Measurements from ENCODE around the gene LCE3E. TPM values are rescaled to one million over a fixed set of nuclear protein-coding genes. Genes with fewer than 3 reads are reported as not detected.

The LCE3E gene
- total RNA-seq, 2 experiments from 2014 or later = not detected

- Mint-ChIP-seq H3K36me3 (no peaks in the 10 kb centered on the region), H3K9me3 (ENCODE audit: low read depth) (no peaks in the 10 kb centered on the region), H3K27ac (no peak overlapping the region), H3K27me3 (peaks cover 15% of the 10 kb centered on the region), H3K4me3 (no peak overlapping the region), H3K4me1 (no peaks in the 10 kb centered on the region)
- CTCF ChIA-PET = no interaction called here
- ATAC-seq (no peak), DNase-seq (no peak)
These were observed 26.7 kb downstream of the LCE3E start for GRCh38 chr1:152539901-152540300.

DNA sequence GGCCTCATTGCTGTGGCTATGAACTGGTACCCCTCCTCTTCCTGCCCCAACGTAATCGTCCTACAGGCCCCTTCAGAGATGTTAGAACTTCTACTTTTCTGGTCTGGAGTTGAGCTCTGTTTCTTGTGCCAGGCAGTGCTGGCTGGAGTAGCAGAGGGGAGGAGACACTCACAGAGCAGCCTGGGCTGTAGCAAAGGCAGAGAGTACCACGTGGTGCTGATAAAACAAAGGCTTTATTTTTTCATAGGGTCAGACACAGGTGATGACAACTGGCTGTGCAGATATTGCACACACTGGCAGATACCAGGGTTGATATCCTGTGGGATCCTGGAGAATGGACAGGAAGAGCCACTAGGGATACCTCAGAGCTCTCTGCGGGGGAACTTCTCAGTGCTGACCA lies 29.1 kb downstream of the LCE3E start:
- Mint-ChIP-seq H3K9me3 (ENCODE audit: low read depth) (no peaks in the 10 kb centered on the region), H3K27ac (no peak overlapping the region), H3K4me1 (no peaks in the 10 kb centered on the region), H3K4me3 (no peak overlapping the region), H3K27me3 (peaks cover 17% of the 10 kb centered on the region), H3K36me3 (no peaks in the 10 kb centered on the region)
- CTCF ChIA-PET = no interaction called here
- DNase-seq = no peak
- ATAC-seq = no peak

- no peaks in the 10 kb centered on the region for H3K9me3 Mint-ChIP-seq (ENCODE audit: low read depth)
- CTCF ChIA-PET = no interaction called here
- no peaks in the 10 kb centered on the region for H3K4me1 Mint-ChIP-seq
- H3K4me3 Mint-ChIP-seq = no peak overlapping the region
- DNase-seq (no peak), ATAC-seq (no peak)
- H3K36me3 Mint-ChIP-seq = no peaks in the 10 kb centered on the region
- H3K27me3 Mint-ChIP-seq = peaks cover 23% of the 10 kb centered on the region
- H3K27ac Mint-ChIP-seq = no peak overlapping the region
These were observed 30.8 kb downstream of the LCE3E start for GRCh38 chr1:152535774-152536173.

GRCh38 chr1:152533327-152533938 lies 33.1 kb downstream of the LCE3E start:
- Mint-ChIP-seq H3K27me3 (peaks cover 33% of the 10 kb centered on the region), H3K4me3 (no peak overlapping the region), H3K36me3 (no peaks in the 10 kb centered on the region), H3K9me3 (ENCODE audit: low read depth) (no peaks in the 10 kb centered on the region), H3K4me1 (no peaks in the 10 kb centered on the region), H3K27ac (no peak overlapping the region)
- CTCF ChIA-PET = interaction anchor here (1.0 to 1.4 kb wide), 3 partner anchors 35 to 46 kb away, joined by 4 read pairs; no protein-coding TSS in a partner anchor
- ATAC-seq (no peak), DNase-seq (peak; percentile 45)

- CTCF ChIA-PET = no interaction called here
- Mint-ChIP-seq H3K4me1 (no peaks in the 10 kb centered on the region), H3K27me3 (peaks cover 32% of the 10 kb centered on the region), H3K9me3 (ENCODE audit: low read depth) (no peaks in the 10 kb centered on the region), H3K4me3 (no peak overlapping the region), H3K36me3 (no peaks in the 10 kb centered on the region), H3K27ac (no peak overlapping the region)
- ATAC-seq = no peak
- no peak for DNase-seq
These were observed 41.4 kb downstream of the LCE3E start for GRCh38 chr1:152525080-152525641.

DNA sequence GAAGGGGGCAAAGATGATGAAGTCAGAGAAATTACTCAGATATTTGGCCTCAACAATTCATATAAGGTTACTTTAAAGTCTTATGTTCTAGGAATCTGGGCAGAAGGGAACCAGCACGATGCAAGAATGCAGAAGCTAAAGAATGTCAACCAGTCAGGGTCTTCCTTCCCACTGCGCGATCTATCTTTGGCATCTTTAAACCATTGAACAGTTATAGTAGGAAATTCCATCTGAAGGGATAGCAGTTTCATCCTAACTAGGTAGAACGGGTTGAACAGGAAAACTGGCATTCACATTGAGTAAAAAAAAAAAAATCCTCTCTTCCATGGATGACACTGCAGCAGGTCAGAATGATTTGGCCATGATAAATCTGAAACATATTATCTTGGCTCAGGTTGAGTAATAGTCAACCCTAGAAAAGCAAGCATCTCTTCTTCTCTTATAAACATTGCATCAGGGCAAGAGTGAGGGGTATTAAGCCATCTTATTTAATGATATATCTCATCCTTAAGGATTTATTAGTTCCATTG lies 46.0 kb downstream of the LCE3E start:
- Mint-ChIP-seq H3K36me3 (no peaks in the 10 kb centered on the region), H3K9me3 (ENCODE audit: low read depth) (no peaks in the 10 kb centered on the region), H3K27me3 (peaks cover 35% of the 10 kb centered on the region), H3K4me1 (no peaks in the 10 kb centered on the region), H3K27ac (no peak overlapping the region), H3K4me3 (no peak overlapping the region)
- DNase-seq = no peak
- CTCF ChIA-PET = no interaction called here
- no peak for ATAC-seq

- H3K4me1 Mint-ChIP-seq = no peaks in the 10 kb centered on the region
- DNase-seq (no peak), ATAC-seq (no peak)
- CTCF ChIA-PET = no interaction called here
- peaks cover 39% of the 10 kb centered on the region for H3K27me3 Mint-ChIP-seq
- no peaks in the 10 kb centered on the region for H3K9me3 Mint-ChIP-seq (ENCODE audit: low read depth)
- H3K4me3 Mint-ChIP-seq = no peak overlapping the region
- H3K27ac Mint-ChIP-seq = no peak overlapping the region
- H3K36me3 Mint-ChIP-seq = no peaks in the 10 kb centered on the region
These were observed 46.7 kb downstream of the LCE3E start for GRCh38 chr1:152519851-152520250.

DNA sequence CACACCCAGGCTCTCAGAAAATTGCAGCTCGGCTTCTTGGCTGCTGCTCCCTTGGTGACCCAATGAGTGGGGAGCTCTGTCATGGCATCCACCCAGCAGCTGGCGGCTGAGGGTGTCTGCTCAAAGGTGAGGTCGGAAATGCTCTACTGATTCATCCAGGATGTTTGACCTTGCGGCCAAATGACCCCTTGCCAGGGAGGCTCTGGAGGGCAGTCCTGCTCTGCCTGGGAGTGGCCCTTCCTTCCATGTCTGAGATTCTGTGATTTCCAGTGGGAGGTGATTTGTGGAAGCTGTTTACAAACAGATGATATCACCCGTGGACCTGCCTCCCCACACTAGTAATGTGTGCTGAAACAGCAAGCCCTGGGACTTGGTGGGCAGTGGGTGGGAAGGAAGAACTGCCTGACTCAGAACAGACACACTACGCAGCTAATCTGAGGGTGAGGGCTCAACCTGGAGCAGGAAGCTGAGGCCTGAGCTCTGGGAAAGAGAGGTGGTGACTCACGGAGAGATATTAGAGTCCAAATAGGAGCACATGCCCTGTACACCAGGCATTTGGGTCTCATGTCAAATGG lies 49.3 kb downstream of the LCE3E start:
- ATAC-seq (no peak), DNase-seq (no peak)
- H3K4me3 Mint-ChIP-seq = no peak overlapping the region
- no peaks in the 10 kb centered on the region for H3K4me1 Mint-ChIP-seq
- CTCF ChIA-PET = no interaction called here
- no peaks in the 10 kb centered on the region for H3K36me3 Mint-ChIP-seq
- peaks cover 50% of the 10 kb centered on the region for H3K27me3 Mint-ChIP-seq
- no peaks in the 10 kb centered on the region for H3K9me3 Mint-ChIP-seq (ENCODE audit: low read depth)
- H3K27ac Mint-ChIP-seq = no peak overlapping the region

- no peaks in the 10 kb centered on the region for H3K4me1 Mint-ChIP-seq
- no peaks in the 10 kb centered on the region for H3K9me3 Mint-ChIP-seq (ENCODE audit: low read depth)
- H3K27me3 Mint-ChIP-seq = peaks cover 59% of the 10 kb centered on the region
- DNase-seq = no peak
- H3K36me3 Mint-ChIP-seq = no peaks in the 10 kb centered on the region
- no peak overlapping the region for H3K4me3 Mint-ChIP-seq
- H3K27ac Mint-ChIP-seq = no peak overlapping the region
- CTCF ChIA-PET = no interaction called here
- ATAC-seq = no peak
These were observed 50.5 kb downstream of the LCE3E start for GRCh38 chr1:152516082-152516481.

Other genes with a start within 250 kb of the LCE3E start
- gene FLG, start 241.5 kb downstream of the LCE3E start, total RNA-seq = not detected
- not detected for gene FLG2, start 206.8 kb downstream of the LCE3E start, total RNA-seq
- gene CRNN, start 152.5 kb downstream of the LCE3E start, total RNA-seq = not detected
- not detected for gene LCE5A, start 56.0 kb downstream of the LCE3E start, total RNA-seq
- not detected for gene CRCT1, start 52.3 kb downstream of the LCE3E start, total RNA-seq
- gene LCE3D, start 13.7 kb upstream of the LCE3E start, total RNA-seq = not detected
- gene LCE3C, start 33.5 kb upstream of the LCE3E start, total RNA-seq = not detected
- gene LCE3B, start 47.0 kb upstream of the LCE3E start, total RNA-seq = not detected
- gene LCE3A, start 56.3 kb upstream of the LCE3E start, total RNA-seq = not detected
- not detected for gene LCE2D, start 96.6 kb upstream of the LCE3E start, total RNA-seq
- gene LCE2C, start 108.5 kb upstream of the LCE3E start, total RNA-seq = not detected
- not detected for gene LCE2B, start 119.3 kb upstream of the LCE3E start, total RNA-seq
- gene LCE2A, start 131.6 kb upstream of the LCE3E start, total RNA-seq = not detected
- gene LCE4A, start 141.4 kb upstream of the LCE3E start, total RNA-seq = not detected
- not detected for gene KPRP, start 191.2 kb upstream of the LCE3E start, total RNA-seq
- not detected for gene LCE1F, start 208.4 kb upstream of the LCE3E start, total RNA-seq
- not detected for gene LCE1E, start 219.5 kb upstream of the LCE3E start, total RNA-seq
- not detected for gene LCE1D, start 229.9 kb upstream of the LCE3E start, total RNA-seq
- gene LCE1C, start 239.9 kb upstream of the LCE3E start, total RNA-seq = not detected
- gene LCE1B, start 245.2 kb upstream of the LCE3E start, total RNA-seq = not detected